Measurements from ENCODE around the gene KDELR1. TPM values are rescaled to one million over a fixed set of nuclear protein-coding genes. Genes with fewer than 3 reads are reported as not detected.

The KDELR1 gene
- total and polyA plus RNA-seq, 2 of the 13 experiments (the other 11 are each of a cell fraction or from before 2014, with no cell fraction given), result 134 to 185 TPM

DNA sequence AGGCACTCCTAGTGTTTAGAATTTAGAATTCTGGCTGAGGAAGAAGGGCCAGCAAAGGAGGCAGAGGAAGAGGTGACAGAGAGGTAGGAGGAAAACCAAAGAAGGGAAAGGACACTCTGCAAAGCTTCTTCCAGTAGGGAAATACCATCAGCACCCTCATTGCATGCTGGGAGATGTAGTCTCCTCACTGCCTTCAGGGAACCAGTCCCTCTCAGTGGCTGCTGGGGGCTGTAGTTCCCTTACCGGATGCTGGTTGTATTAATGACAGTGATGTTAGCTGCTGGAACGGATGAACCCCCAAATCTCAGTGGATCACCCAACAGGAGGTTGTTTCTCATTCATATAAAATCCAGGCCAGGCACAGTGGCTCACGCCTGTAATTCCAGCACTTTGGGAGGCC lies 12.3 kb upstream of the KDELR1 start:
- CTCF ChIA-PET (ENCODE audit: low intra/inter-chr PET ratio, low total read pairs), result no interaction called here
- TF ChIP-seq MED13 (CRISPR knock-in tag; IDR thresholded peaks at IDR 0.05) (no peak), ELF3 (CRISPR knock-in tag; IDR thresholded peaks at IDR 0.05) (peak; percentile 42; the same call in 1 of the 2 replicates), ZNF33A (CRISPR knock-in tag; IDR thresholded peaks at IDR 0.05; ENCODE audit: borderline replicate concordance) (no peak), ETV5 (CRISPR knock-in tag; IDR thresholded peaks at IDR 0.05; ENCODE audit: borderline replicate concordance) (0 out of 2 replicates have a peak, but pooled peaks have one; percentile 16), ZNF101 (CRISPR knock-in tag; IDR thresholded peaks at IDR 0.05; ENCODE audit: borderline replicate concordance, low read depth) (no peak), IRF2 (CRISPR knock-in tag; IDR thresholded peaks at IDR 0.05) (peak; percentile 83; the same call in 1 of the 2 replicates), GABPB1 (CRISPR knock-in tag; IDR thresholded peaks at IDR 0.05) (peak; percentile 79), ELF1 (CRISPR knock-in tag; IDR thresholded peaks at IDR 0.05) (peak; percentile 79), CREB1 (IDR thresholded peaks at IDR 0.05) (no peak), CREB1 (CRISPR knock-in tag; IDR thresholded peaks at IDR 0.05) (peak; percentile 42; the same call in 1 of the 2 replicates), ZNF143 (CRISPR knock-in tag; IDR thresholded peaks at IDR 0.05) (peak; percentile 95), TRIM24 (CRISPR knock-in tag; IDR thresholded peaks at IDR 0.05) (no peak), ZNF672 (CRISPR knock-in tag; IDR thresholded peaks at IDR 0.05) (no peak), MXD4 (CRISPR knock-in tag; IDR thresholded peaks at IDR 0.05) (no peak), RCOR2 (CRISPR knock-in tag; IDR thresholded peaks at IDR 0.05) (no peak), TEAD3 (CRISPR knock-in tag; optimal IDR thresholded peaks at IDR 0.05; ENCODE audit: borderline replicate concordance) (peak; percentile 77), SUZ12 (IDR thresholded peaks at IDR 0.05; ENCODE audit: low read depth, low read length) (peak; percentile 73), REPIN1 (CRISPR knock-in tag; IDR thresholded peaks at IDR 0.05; ENCODE audit: borderline replicate concordance, low read depth) (no peak), CREM (IDR thresholded peaks at IDR 0.05) (peak; percentile 91), CREM (CRISPR knock-in tag; IDR thresholded peaks at IDR 0.05) (no peak), FOXK1 (CRISPR knock-in tag; IDR thresholded peaks at IDR 0.05; ENCODE audit: borderline replicate concordance, low read depth) (peak; percentile 45; the same call in 1 of the 2 replicates), ZFY (CRISPR knock-in tag; IDR thresholded peaks at IDR 0.05) (peak; percentile 62), HCFC1 (IDR thresholded peaks at IDR 0.05; ENCODE audit: low read depth, low read length) (peak; percentile 90)
- TF ChIP-seq, protein P1, sequence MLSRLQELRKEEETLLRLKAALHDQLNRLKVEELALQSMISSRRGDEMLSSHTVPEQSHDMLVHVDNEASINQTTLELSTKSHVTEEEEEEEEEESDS (CRISPR knock-in tag; IDR thresholded peaks at IDR 0.05; ENCODE audit: borderline replicate concordance), result no peak
- TF ChIP-seq, protein P2, sequence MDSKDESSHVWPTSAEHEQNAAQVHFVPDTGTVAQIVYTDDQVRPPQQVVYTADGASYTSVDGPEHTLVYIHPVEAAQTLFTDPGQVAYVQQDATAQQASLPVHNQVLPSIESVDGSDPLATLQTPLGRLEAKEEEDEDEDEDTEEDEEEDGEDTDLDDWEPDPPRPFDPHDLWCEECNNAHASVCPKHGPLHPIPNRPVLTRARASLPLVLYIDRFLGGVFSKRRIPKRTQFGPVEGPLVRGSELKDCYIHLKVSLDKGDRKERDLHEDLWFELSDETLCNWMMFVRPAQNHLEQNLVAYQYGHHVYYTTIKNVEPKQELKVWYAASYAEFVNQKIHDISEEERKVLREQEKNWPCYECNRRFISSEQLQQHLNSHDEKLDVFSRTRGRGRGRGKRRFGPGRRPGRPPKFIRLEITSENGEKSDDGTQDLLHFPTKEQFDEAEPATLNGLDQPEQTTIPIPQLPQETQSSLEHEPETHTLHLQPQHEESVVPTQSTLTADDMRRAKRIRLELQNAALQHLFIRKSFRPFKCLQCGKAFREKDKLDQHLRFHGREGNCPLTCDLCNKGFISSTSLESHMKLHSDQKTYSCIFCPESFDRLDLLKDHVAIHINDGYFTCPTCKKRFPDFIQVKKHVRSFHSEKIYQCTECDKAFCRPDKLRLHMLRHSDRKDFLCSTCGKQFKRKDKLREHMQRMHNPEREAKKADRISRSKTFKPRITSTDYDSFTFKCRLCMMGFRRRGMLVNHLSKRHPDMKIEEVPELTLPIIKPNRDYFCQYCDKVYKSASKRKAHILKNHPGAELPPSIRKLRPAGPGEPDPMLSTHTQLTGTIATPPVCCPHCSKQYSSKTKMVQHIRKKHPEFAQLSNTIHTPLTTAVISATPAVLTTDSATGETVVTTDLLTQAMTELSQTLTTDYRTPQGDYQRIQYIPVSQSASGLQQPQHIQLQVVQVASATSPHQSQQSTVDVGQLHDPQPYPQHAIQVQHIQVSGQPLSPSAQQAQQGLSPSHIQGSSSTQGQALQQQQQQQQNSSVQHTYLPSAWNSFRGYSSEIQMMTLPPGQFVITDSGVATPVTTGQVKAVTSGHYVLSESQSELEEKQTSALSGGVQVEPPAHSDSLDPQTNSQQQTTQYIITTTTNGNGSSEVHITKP (CRISPR knock-in tag; IDR thresholded peaks at IDR 0.05; ENCODE audit: low read depth), result peak; percentile 93

More for the DNA sequence above, 12.3 kb upstream of the KDELR1 start:
- no TSS peak for BruUV-seq (replicated peaks)
- DNase-seq (ENCODE audit: low spot score) (peak; percentile 62), ATAC-seq (peak; percentile 64), FAIRE-seq (peak; percentile 87)
- no peaks in the 10 kb centered on the region for H3K36me3 ChIP-seq (replicated peaks in 1 of 2; ENCODE audit: control insufficient read depth in 1 of 2, insufficient read depth in 2 of 2, low read length in 2 of 2)
- H3K27ac ChIP-seq (ENCODE audit: extremely low read length, insufficient read depth, low read length), result no peak overlapping the region
- in situ Hi-C loops (cut with HindIII; ENCODE audit: extremely low pct_ligation_motif_present, low pct_unique_long_range_greater_than_20kb), result no loop called here
- no peaks in the 10 kb centered on the region for H4K20me1 ChIP-seq (ENCODE audit: insufficient read depth, low read length)
- H3K79me2 ChIP-seq (ENCODE audit: insufficient read depth, low read length), result no peaks in the 10 kb centered on the region
- POLR2A ChIA-PET, result interaction anchor here (0.7 to 1.2 kb wide), 3 partner anchors 11 to 12 kb away, joined by 3 to 5 read pairs (median 4); partner anchors contain the start of gene KDELR1
- intact Hi-C loops (cut with micrococcal nuclease; ENCODE audit: unreplicated experiment), result no loop called here
- 58% methylated on average over 2 of the region's 3 CpGs for WGBS (ENCODE audit: low lambda C conversion rate)
- H3K4me3 ChIP-seq (replicated peaks in 1 of 3; ENCODE audit: insufficient read depth in 1 of 3, low read depth in 2 of 3, low read length in 3 of 3), result no peak overlapping the region
- peak overlapping the region; percentile 83 for H2AFZ ChIP-seq (ENCODE audit: low read length)
- H3K9ac ChIP-seq (ENCODE audit: insufficient read depth, low read depth, low read length), result no peak overlapping the region
- H3K9me3 ChIP-seq (ENCODE audit: low read length), result no peaks in the 10 kb centered on the region
- peaks cover 17% of the 10 kb centered on the region for H3K4me1 ChIP-seq (ENCODE audit: insufficient read depth, low read length)
- peaks cover 0 to 3% of the 10 kb centered on the region in 2 experiments; a peak in 1 of 5 replicates for H3K27me3 ChIP-seq (ENCODE audit: control insufficient read depth in 1 of 2, insufficient read depth in 2 of 2, low read length in 2 of 2)
- H3K4me2 ChIP-seq (ENCODE audit: low read depth, low read length), result peak overlapping the region; percentile 36; the same call in 1 of the 2 replicates

All from HepG2 (cell line).